HG03280 (cell line): ENCODE measurements around the gene ZNF878.
"Not testable (repeated sequence)": the region's sequence is repeated elsewhere in the genome, so short reads cannot be mapped to it uniquely, and the experiment has no call there.

Source experiments
- ATAC-seq: cut with Tn5 transposase; IDR thresholded peaks from one replicate; pipeline ENCODE4 v1.9.1; 2021; ENCODE audit warnings: mild to moderate bottlenecking, moderate library complexity; ENCODE audit not compliant: unreplicated experiment

Gene ZNF878

DNA sequence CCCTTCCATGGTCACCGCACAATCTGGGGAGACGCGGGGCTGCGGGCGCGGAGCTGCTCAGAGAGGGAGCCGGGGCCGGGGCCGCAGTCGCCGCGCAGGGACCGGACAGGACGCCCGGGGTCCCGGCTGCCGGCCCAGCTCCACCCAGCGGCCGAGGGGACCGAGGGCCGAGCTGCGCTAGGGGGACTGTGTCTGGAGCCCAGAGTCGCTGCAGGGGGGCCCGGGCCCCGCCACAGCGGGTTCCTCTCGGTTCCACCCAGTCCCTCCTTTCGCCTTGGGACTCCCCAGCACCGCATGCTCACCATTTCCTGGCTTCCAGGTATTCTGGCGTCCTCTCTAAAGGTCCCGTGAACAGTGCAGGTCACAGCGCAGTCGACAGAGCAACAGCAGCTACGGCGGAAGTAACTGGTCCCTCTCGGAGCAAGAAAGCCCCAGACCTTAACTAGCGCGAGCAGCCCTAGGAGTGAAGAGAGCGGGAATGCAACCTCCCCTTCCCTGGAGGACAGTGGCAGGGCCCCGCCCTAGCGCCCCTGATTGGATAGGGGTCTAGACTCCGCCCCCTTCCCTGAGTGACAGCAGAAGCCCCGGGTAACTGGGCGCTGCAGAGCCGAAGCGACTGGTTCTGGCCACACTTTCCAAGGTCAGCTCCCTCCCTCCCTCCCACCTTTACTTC is at the start of gene ZNF878:
ZNF878 (minus strand) TSS at position 465 of the 673 bp plus-strand sequence; CDS start at position 305, 160 bp downstream.
- ATAC-seq = peak; percentile 85

DNA sequence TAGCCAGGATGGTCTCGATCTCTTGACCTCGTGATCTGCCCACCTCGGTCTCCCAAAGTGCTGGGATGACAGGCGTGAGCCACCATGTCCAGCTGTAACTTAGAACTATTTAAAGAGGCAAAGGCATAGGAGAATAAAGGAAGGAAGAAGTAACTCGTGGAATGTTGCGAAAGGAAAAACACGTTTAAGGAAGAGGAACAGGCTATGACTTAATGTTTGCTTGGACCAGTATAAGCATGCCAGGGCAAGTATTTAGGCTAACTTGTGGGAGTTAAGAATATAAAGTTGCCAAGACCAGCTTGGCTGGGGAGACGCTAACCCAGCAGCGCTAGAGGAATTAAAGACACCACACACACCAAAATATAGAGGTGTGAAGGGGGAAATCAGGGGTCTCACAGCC is 45.3 kb upstream of the ZNF878 start:
- ATAC-seq = no peak

DNA sequence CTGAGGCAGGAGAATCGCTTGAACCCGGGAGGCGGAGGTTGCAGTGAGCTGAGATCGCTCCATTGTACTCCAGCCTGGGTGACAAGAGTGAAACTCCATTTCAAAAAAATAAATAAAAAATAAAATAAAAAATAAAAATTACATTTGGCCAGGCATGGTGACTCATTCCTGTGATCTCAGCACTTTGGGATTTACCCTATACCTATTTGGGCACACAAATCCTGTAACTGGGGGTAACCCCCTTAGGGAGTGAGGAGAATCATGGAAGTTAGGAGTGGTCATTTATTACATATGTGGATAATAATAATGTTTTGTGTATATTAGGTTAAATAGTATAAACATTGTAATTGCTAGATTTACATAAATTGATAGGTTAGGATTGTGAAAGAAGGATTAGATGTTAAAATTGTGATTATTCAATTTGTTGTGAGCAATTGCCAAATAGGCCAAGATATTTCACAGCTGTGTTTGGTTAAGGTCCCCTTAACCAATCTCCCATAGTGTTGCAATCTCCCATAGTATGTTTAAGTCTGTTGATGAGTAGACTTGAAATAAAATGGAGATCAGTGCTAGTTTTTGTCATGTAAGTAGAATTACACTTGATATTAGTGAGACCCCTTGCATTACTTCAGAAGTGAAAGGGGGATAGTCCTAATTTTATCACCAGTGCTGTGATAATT is 42.5 kb upstream of the ZNF878 start:
- no peak for ATAC-seq

DNA sequence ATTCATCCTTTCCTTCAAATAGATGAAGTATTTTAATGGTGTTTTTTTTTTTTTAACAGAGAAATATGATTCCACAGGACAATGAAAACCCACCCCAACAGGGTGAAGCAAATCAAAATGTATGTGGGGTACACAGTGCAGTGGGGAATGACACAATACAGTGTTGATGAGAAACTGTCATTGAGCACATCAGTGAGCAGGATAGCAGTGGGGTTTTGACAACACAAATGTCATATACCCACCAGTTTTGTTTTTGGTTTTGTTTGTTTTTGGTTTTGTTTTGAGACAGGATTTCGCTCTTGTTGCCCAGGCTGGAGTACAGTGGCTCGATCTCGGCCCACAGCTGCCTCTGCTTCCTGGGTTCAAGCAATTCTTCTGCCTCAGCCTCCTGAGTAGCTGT is 41.0 kb upstream of the ZNF878 start:
- ATAC-seq = no peak

DNA sequence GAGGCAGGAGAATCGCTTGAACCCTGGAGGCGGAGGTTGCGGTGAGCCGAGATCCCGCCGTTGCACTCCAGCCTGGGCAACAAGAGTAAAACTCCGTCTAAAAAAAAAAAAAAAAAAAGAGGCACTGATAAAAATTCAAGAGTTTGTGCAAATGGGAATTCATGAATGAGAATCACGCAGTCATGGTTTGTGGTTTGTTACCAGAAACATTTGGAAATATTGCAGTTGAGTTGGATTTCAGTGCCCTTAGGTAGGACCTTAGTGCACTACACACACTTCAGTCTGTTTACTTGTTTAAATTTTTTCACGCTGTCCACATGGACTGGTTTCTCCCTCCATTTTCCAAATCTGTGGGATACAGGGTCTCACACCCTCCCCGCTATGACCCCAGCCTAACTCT is 40.2 kb upstream of the ZNF878 start:
- ATAC-seq = no peak

DNA sequence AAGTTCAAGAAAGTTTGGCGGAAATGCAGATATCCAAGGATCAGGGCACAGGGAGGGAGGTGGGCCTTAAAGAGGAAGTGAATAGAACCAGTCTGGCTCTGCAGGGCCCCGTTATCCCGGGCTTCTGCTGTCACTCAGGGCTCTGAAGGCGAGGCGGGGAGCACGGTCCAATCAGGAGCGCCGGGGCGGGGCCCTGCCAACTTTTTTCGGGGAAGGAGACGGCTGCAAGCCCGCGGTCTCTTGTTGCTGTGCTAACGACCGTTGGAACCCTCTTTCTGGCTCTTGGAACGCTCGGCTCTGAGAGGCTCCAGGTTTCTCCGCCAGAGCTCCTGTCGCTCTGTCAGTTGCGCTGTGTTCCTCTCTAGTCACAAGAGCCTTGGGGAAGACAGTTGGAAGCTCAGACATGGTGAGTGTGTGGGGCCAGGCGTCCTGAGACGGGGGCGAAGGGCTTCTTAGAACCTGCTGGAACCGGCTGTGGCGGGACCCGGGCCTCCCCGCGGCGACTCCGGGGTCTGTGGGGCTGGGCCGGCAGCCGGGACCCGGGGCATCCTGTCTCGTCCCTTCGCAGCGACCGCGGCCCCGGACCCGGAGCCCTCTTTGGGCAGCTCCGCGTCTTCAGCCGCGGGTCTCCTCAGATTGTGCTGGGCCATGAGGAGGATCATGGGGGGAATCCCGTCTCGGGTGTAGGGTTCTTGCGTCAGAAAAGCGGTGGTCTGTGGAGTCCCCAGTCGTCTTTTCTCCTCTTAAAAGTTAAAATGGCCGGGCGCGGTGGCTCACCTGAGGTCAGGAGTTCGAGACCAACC is 39.5 kb upstream of the ZNF878 start:
- ATAC-seq = no peak

DNA sequence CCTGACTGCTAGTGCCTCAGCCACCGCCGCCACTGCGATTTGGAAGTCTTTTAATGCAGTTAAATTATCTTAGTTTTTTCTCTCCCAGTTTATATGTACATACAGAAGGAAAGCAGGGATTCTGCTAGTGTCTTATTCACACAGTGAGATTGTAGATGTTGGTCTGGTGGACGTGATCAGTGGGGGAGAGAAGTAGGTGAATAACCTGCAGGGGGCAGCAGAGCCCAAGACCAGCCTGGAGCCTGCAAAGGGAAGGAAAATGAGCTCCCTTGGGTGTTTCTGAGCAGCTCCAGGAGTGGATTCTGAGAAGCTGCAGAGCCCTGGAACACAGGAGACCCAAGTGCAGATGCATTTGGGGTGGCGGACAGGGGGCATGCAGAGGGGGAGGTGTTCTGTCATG is 38.0 kb upstream of the ZNF878 start:
- no peak for ATAC-seq

DNA sequence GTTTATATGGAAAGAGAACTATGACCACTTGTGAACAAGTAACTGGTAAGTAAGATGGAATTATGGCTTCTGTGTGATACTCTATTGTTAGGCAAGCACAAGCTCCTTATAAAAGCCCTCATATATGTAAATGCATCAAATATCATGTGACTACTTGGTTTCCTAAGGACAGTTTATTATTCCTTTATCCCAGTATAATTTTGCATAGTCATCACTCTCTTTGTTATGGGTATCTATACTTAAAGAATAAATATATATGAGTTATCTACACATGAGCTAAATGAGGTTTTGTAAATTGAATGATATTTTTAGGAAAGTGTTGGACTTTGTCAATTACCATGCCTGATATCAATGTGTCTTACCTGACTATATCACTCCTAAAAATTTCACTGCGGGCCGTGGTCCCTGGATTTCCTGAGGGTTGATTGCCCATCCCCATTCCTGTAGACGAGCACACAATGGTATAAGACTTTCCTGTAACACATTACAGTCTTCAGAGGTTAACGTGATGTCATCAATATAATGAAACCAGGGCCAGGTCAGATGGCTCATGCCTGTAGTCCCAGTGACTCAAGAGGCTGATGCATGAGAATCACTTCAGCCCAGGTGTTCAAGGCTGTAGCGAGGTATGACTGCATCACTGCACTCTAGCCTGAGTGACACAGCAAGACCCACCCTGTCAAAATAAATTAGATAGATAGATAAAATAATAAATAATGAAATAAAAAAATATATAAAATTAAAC is 32.5 kb upstream of the ZNF878 start:
- no peak for ATAC-seq

DNA sequence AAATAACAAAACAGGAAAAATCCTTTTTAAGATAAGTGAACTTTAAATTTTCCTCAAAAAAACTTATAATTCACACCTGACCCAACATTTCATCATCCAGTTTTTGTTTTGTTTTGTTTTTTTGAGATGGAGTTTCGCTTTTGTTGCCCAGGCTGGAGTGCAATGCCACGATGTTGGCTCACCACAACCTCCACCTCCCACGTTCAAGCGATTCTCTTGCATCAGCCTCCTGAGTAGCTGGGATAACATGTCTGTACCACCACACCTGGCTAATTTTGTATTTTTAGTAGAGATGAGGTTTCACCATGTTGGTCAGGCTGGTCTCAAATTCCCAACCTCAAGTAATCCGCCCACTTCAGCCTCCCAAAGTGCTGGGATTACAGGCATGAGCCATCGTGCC is 30.6 kb upstream of the ZNF878 start:
- ATAC-seq = not testable (repeated sequence)

DNA sequence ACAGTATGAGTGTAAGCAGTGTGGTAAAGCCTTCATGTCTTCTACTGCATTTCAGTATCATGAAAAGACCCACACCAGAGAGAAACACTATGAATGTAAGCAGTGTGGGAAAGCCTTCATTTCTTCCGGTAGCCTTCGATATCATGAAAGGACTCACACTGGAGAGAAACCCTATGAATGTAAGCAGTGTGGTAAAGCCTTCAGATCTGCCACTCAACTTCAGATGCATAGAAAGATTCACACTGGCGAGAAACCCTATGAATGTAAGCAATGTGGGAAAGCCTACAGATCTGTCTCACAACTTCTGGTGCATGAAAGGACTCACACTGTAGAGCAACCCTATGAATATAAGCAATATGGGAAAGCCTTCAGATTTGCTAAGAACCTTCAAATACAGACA is 24.6 kb upstream of the ZNF878 start:
- ATAC-seq = no peak

DNA sequence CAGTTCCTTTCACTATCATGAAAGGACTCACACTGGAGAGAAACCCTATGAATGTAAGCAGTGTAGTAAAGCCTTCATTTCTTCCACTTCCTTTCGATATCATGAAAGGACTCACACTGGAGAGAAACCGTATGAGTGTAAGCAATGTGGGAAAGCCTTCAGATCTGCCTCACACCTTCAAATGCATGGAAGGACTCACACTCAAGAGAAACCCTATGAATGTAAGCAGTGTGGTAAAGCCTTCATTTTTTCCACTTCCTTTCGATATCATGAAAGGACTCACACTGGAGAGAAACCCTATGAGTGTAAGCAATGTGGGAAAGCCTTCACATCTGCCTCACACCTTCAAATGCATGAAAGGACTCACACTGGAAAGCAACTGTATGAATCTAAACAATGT is 23.6 kb upstream of the ZNF878 start:
- ATAC-seq = not testable (repeated sequence)

DNA sequence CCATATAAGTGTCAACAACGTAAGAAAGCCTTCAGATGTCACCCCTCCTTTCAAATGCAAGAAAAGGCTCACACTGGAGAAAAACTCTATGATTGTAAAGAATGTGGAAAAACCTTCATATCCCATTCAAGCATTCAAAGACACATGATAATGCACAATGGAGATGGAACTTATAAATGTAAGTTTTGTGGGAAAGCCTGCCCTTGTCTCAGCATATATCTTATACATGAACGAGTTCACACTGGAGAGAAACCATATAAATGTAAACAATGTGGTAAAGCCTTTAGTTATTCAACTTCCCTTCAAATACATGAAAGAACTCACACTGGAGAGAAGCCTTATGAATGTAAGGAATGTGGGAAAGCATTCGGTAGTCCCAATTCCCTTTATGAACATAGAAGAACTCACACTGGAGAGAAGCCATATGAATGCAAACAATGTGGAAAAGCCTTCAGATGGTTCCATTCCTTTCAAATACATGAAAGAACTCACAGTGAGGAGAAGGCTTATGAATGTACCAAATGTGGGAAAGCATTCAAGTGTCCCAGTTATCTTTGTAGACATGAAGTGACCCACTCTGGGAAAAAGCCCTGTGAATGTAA is 22.9 kb upstream of the ZNF878 start:
- no peak for ATAC-seq

DNA sequence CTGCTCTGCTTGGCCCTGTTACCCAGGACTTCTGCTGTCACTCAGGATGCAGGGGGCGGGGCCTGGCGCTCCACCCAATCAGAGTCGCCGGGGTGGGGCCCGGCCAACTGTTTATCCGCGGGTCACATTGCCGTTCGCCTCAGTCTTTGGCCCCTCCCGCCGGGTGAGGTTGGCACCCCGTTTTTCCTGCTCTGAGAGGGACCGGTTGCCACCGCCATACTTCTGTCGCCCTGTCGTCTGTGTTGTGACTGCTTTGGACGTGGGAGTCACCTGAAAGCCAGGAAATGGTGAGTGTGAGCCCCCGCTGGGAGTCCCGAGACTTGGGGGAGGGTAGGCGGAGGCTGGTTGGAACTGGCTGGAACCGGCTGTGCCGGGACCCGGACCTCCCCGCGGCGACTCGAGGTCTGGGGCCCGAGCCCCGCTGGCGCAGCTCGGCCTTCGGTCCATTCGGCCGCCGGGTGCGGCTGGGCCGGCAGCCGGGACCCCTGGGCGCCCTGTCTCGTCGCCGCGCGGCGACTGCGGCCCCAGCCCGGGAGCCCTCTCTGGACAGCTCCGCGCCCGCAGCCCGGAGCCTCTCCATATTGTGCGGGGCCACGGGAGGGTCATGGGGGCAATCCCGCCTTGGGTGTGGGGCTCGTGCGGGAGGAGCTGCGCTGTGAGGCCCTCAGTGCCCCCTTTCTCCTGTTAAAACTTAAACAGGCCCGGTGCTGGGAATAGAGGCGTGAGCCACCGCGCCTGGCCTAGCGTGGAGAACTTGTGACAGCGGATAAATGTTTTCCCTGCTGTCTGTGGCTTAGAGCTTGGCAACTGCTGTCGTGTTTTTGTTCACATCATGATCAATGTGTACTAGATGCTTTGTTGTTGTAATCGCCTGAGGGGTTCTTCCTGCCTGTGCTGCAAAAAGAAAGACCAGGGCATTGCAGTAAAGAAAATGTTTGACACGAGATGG is 12.1 kb upstream of the ZNF878 start, which contains the start of gene ZNF844:
ZNF844 (plus strand) TSS at position 142 of the 949 bp plus-strand sequence; CDS start at position 285, 143 bp downstream.
- peak; percentile 79 for ATAC-seq

DNA sequence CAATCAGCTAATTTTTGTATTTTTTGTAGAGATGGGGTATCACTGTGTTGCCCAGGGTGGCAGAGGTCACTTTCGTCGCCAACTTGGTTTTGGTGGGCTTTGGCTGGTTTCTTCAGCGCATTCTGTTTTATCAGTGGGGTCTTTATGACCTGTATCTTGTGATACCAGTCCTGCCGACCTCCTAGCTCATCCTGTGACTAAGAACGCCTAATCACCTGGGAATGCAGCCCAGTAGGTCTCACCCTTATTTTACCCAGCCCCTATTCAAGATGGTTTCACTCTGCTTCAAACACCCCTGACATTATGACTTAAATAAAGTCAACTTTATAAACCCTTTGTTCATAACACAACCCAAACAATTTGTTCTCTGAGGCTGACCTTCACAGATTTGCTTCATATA is 3.0 kb upstream of the ZNF878 start:
- no peak for ATAC-seq

DNA sequence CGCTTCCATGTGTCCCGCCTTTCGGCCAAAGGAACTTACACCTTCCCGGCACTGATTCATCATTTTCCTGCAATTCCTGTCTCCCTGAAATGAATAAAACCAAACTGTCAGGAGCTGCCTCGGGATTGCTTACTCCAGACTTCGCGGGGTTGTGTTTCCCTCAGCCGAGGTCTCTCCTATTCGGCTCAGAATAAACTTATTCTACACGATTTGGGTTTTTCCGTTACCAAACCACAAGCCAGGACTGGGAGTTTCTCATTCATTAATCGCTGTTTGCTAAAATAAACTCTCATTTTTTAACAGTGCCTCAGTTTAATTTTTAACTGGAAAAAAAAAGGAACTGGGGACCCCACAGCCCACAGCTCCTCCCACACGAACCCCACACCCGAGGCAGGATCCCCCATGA is 667 bp downstream of the ZNF878 start:
- peak; percentile 10 for ATAC-seq

DNA sequence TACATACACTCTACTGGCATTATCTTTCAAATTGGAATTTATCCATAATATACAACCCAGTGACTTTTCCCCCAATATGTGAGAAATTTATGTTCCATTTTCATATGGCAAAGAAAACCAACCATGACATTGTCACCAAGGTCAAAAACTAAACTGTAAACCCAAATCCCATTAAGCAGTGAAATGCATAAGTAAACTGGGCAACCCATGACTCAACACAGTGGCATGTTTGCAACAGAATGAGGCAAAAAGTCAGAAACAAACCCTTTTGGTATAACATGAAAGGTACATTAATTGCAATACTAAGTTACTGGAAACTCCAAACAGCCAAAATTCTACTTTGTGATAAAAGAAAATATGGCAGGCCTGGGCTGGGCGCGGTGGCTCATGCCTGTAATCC is 4.9 kb downstream of the ZNF878 start:
- ATAC-seq = no peak

DNA sequence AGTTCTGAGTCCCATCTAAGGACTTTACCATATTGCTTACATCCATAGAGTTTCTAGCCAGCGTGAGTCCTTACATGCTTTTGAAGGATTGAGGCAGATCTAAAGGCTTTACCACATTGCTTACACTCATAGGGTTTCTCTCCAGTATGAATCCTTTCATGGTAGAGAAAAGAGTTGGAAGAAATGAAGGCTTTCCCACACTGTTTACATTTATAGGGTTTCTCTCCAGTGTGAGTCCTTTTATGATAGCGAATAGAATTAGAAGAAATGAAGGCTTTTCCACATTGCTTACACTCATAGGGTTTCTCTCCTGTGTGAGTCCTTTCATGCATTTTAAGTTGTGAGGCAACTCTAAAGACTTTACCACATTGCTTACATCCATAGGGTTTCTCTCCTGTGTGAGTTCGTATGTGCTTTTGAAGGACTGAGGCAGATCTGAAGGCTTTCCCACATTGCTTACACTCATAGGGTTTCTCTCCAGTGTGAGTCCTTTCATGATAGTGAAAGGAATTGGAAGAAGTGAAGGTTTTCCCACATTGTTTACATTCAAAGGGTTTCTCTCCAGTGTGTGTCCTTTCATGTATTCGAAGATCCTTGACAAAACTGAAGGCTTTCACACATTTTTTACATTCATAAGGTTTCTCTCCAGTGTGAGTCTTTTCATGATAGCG is 8.9 kb downstream of the ZNF878 start:
- no peak for ATAC-seq

DNA sequence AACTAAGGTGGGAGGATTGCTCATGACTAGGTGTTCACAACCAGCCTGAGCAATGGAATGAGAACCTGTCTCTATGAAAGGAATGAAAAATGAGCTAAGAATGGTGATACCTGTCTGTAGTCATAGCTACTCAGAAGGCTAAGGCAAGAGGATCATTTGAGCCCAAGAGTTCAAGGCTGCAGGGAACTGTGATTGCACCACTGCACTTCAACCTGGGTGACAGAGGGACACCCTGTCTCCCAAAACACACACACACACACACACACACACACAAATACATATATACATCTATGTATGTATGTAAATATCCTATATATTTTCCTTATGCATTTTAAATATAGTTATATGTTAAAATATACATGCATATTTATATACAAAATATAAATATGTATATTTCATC is 9.9 kb downstream of the ZNF878 start:
- no peak for ATAC-seq
